HG03039 (cell line): ENCODE results near the gene CCRL2.

Source experiments
- ATAC-seq: cut with Tn5 transposase; IDR thresholded peaks from one replicate; pipeline ENCODE4 v1.9.1; 2021; ENCODE audit warnings: mild to moderate bottlenecking, moderate library complexity; ENCODE audit not compliant: unreplicated experiment

CCRL2 gene

GRCh38 chr3:46455231-46456115 lies 48.4 kb downstream of the CCRL2 start:
- no peak for ATAC-seq

- no peak for ATAC-seq
Observed at GRCh38 chr3:46456118-46456517, 49.1 kb downstream of the CCRL2 start.
